Mammary epithelial cell (primary cell): ENCODE data around the gene GPR3.

Source experiments
- CTCF ChIP-seq, 2 donors: IDR thresholded peaks in 1 of 2; conservative IDR thresholded peaks in 1 of 2; 2 replicates each; pipeline ENCODE4 v1.5.1; 2011 to 2012; ENCODE audit warnings: inconsistent platforms in 2 of 2, low read length in 2 of 2, mild to moderate bottlenecking in 2 of 2, control low read depth in 1 of 2, low read depth in 1 of 2; ENCODE audit not compliant: insufficient read depth in 1 of 2; ENCODE audit errors: extremely low read depth in 1 of 2
- EZH2 ChIP-seq: IDR thresholded peaks from 2 replicates; pipeline ENCODE4 v1.6.1; 2012; ENCODE audit warnings: low read length, inconsistent platforms, borderline replicate concordance

- TF ChIP-seq CTCF (conservative IDR thresholded peaks at IDR 0.05 in 1 of 2, IDR thresholded peaks at IDR 0.05 in 1 of 2; ENCODE audit: extremely low read depth in 1 of 2, insufficient read depth in 1 of 2, low read depth in 1 of 2, low read length in 2 of 2) (no peak), EZH2 (no peak)
Observed at GRCh38 chr1:27423709-27424108, 31.3 kb downstream of the GPR3 start.
